ELR (cell line): ENCODE results near the gene PNPLA7.
"Not testable (repeated sequence)": the region's sequence is repeated elsewhere in the genome, so short reads cannot be mapped to it uniquely, and the experiment has no call there.

ENCODE experiments used
- DNase-seq: peaks from one replicate; pipeline ENCODE4 v3.0.0-alpha.2; 2015; ENCODE audit warnings: low read depth

The PNPLA7 gene

GRCh38 chr9:137575364-137575715, 25.1 kb upstream of the PNPLA7 start:
- DNase-seq, result no peak

GRCh38 chr9:137574192-137574591, 24.0 kb upstream of the PNPLA7 start:
- DNase-seq, result no peak

GRCh38 chr9:137570566-137570965, 20.4 kb upstream of the PNPLA7 start:
- DNase-seq, result no peak

- DNase-seq, result no peak
These were observed 19.5 kb upstream of the PNPLA7 start for GRCh38 chr9:137569609-137570203.

- not testable (repeated sequence) for DNase-seq
These were observed 18.2 kb upstream of the PNPLA7 start for GRCh38 chr9:137568445-137568844.

GRCh38 chr9:137564817-137565411, 14.7 kb upstream of the PNPLA7 start:
- no peak for DNase-seq

GRCh38 chr9:137564134-137564533, 13.9 kb upstream of the PNPLA7 start:
- DNase-seq, result no peak

GRCh38 chr9:137558127-137558526, 7.9 kb upstream of the PNPLA7 start:
- no peak for DNase-seq

- no peak for DNase-seq
These were observed 6.1 kb upstream of the PNPLA7 start for GRCh38 chr9:137556069-137556838.

- no peak for DNase-seq
These were observed 5.0 kb upstream of the PNPLA7 start for GRCh38 chr9:137555179-137555578.

- no peak for DNase-seq
These were observed 4.1 kb upstream of the PNPLA7 start for GRCh38 chr9:137554349-137554748.

- not testable (repeated sequence) for DNase-seq
These were observed 3.5 kb upstream of the PNPLA7 start for GRCh38 chr9:137553654-137554053.

GRCh38 chr9:137552022-137552768, 2.0 kb upstream of the PNPLA7 start:
- DNase-seq, result no peak

- peak; percentile 89 for DNase-seq
These were observed 1.2 kb upstream of the PNPLA7 start, which contains the start of gene MRPL41 for GRCh38 chr9:137551264-137552021. Gene MRPL41 (plus strand): TSS chr9:137551879. CDS start chr9:137552082, 203 bp downstream.

- DNase-seq, result not testable (repeated sequence)
These were observed 709 bp upstream of the PNPLA7 start for GRCh38 chr9:137550958-137551263.

- no peak for DNase-seq
These were observed 2.3 kb downstream of the PNPLA7 start for GRCh38 chr9:137547687-137548543.

GRCh38 chr9:137545123-137545522, 5.1 kb downstream of the PNPLA7 start:
- DNase-seq, result no peak

GRCh38 chr9:137544176-137544760, 5.9 kb downstream of the PNPLA7 start:
- DNase-seq, result no peak

- DNase-seq, result no peak
These were observed 6.8 kb downstream of the PNPLA7 start for GRCh38 chr9:137543237-137543963.

GRCh38 chr9:137542486-137542885, 7.7 kb downstream of the PNPLA7 start:
- DNase-seq, result no peak
